Duodenal mucosa (tissue), 2 donors: ENCODE measurements around the gene TMPRSS11B.
"Not testable (repeated sequence)": the region's sequence is repeated elsewhere in the genome, so short reads cannot be mapped to it uniquely, and the experiment has no call there.

ENCODE experiments used
- H3K27ac ChIP-seq: one replicate; pipeline ENCODE4 v1.7.0; 2013; ENCODE audit warnings: low read depth, low read length
- H3K27me3 ChIP-seq, 2 donors: one replicate each; pipeline ENCODE4 v1.7.0; 2013; ENCODE audit warnings: low read length in 2 of 2, control low read depth in 1 of 2; ENCODE audit not compliant: insufficient read depth in 2 of 2, control insufficient read depth in 1 of 2
- H3K36me3 ChIP-seq, 2 donors: one replicate each; pipeline ENCODE4 v1.7.0; 2013; ENCODE audit warnings: low read length in 2 of 2, control low read depth in 1 of 2; ENCODE audit not compliant: insufficient read depth in 2 of 2, control insufficient read depth in 1 of 2
- H3K4me1 ChIP-seq, 2 donors: one replicate each; pipeline ENCODE4 v1.7.0; 2013; ENCODE audit warnings: low read length in 2 of 2, control low read depth in 1 of 2; ENCODE audit not compliant: insufficient read depth in 2 of 2, control insufficient read depth in 1 of 2
- H3K4me3 ChIP-seq, 2 donors: one replicate each; pipeline ENCODE4 v1.7.0; 2013; ENCODE audit warnings: low read length in 2 of 2, low read depth in 1 of 2
- H3K9ac ChIP-seq, 2 donors: one replicate each; pipeline ENCODE4 v1.7.0; 2013; ENCODE audit warnings: low read length in 2 of 2, low read depth in 1 of 2
- H3K9me3 ChIP-seq, 2 donors: one replicate each; pipeline ENCODE4 v1.7.0; 2013; ENCODE audit warnings: low read length in 2 of 2, control low read depth in 1 of 2; ENCODE audit not compliant: control insufficient read depth in 1 of 2

The TMPRSS11B gene

DNA sequence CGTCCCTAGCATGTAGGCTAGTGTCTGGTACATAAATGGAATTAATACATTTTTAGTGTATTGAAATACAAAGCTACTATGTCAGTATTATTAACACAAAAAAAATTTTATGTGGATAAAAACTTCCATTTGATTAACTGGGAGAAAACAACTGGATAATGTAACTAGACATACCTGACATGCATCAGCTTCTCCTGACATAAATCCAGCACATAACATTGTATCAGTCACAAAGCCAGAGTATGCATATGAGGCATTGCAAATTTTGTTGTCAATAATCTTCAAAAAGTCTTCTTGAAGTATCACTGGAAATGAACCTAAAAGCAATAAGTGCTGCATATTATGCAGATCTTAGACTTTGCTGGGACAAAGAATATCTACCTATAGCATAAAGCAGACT is 16.9 kb downstream of the TMPRSS11B start:
- Histone ChIP-seq H3K4me3 (no peak overlapping the region), H3K27me3 (no peaks in the 10 kb centered on the region), H3K36me3 (no peaks in the 10 kb centered on the region), H3K9me3 (no peaks in the 10 kb centered on the region), H3K27ac (no peak overlapping the region), H3K9ac (no peak overlapping the region), H3K4me1 (no peaks in the 10 kb centered on the region)

DNA sequence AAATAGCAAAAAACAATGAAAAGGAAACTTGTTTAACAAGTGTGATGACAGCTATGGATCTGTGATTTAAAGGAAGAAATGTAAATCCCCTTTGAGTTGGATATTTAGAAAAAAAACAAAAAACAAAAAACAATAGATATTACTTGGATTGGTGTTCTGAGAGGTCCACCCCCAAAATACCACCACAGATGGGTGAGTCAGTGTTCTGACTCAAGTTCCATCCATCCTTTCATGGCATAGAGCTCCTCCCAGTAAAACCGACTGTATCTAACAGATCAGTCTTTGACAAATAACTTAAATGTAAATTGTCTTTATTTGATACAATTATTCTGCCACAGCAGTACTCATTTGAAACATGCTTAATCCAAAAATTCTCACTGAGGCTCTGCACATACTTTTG is 27.4 kb downstream of the TMPRSS11B start:
- no peak overlapping the region for H3K27ac ChIP-seq
- no peaks in the 10 kb centered on the region for H3K9me3 ChIP-seq
- H3K9ac ChIP-seq = no peak overlapping the region
- no peak overlapping the region for H3K4me3 ChIP-seq
- H3K4me1 ChIP-seq = no peaks in the 10 kb centered on the region
- H3K27me3 ChIP-seq = no peaks in the 10 kb centered on the region
- no peaks in the 10 kb centered on the region for H3K36me3 ChIP-seq

DNA sequence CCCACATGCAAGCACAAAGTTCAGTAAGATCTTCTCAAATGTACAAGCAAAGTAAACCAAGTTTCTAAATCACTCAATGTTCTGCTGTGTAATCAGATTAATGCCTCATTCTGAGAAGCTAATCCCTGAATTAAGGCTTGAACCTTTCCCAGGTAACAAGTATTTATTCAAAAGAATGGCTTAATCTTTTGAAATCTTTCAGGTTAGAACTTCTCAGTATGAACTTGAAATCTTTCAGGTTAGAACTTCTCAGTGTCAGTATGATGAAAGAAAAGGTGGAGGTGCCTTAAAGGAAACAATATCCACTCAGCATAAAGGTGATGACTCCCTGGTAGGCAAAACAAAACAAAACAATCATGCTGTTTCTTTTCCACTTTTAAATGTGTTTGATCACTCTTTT is 29.0 kb downstream of the TMPRSS11B start:
- no peak overlapping the region for H3K9ac ChIP-seq
- no peaks in the 10 kb centered on the region for H3K9me3 ChIP-seq
- H3K4me1 ChIP-seq = no peaks in the 10 kb centered on the region
- H3K27ac ChIP-seq = no peak overlapping the region
- no peaks in the 10 kb centered on the region for H3K36me3 ChIP-seq
- H3K27me3 ChIP-seq = no peaks in the 10 kb centered on the region
- no peak overlapping the region for H3K4me3 ChIP-seq

DNA sequence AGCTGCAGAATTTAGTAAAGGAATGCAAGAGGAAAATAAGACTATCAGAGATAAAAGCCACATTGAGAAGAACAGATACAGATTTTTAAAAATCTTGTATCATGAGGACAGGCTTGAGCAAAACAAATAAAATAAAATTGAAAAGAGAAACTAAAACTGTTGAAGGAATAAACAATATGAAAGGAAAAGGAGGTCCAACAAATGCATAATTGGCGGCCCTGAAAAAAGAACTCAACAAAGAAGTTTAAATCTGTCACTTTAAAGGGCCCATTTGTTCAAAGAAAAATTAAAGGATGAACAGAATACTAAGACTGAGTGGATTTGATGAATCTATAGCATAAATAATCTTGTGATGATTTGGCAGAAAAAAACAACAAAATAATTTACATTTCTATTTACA is 36.5 kb downstream of the TMPRSS11B start:
- Histone ChIP-seq H3K36me3 (no peaks in the 10 kb centered on the region), H3K4me1 (no peaks in the 10 kb centered on the region), H3K27me3 (no peaks in the 10 kb centered on the region), H3K9me3 (peaks cover 3% of the 10 kb centered on the region in 2 donors), H3K27ac (no peak overlapping the region), H3K9ac (no peak overlapping the region), H3K4me3 (no peak overlapping the region)

DNA sequence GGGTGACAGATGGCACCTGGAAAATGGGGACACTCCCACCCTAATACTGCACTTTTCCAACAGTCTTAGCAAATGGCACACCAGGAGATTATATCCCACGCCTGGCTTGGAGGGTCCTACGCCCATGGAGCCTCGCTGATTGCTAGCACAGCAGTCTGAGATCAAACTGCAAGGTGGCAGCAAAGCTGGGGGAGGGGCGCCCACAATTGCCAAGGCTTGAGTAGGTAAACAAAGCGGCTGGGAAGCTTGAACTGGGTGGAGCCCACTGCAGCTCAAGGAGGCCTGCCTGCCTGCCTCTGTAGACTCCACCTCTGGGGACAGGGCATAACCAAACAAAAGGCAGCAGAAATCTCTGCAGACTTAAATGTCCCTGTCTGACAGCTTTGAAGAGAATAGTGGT is 51.2 kb downstream of the TMPRSS11B start:
- H3K9me3 ChIP-seq, H3K27ac ChIP-seq, H3K9ac ChIP-seq, H3K4me3 ChIP-seq, H3K4me1 ChIP-seq, H3K27me3 ChIP-seq, H3K36me3 ChIP-seq: not testable (repeated sequence)

DNA sequence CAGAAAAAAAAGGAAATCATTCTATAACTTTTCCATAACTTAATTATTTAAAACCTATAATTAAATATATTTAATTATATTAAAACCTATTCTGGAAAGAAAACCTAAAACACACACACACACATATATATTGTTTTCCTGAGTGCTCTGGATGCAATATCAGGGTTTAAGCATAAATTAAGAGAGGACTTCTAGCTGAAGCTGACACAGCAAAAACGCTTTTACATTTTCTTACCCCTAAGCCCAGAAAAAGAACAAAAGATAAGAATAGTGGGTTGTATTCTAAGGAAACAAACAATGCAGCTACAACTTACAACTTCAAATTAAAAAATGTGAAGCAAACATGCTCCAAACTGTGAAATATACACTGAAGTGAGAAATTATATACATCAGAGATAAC is 52.3 kb downstream of the TMPRSS11B start:
- no peaks in the 10 kb centered on the region for H3K4me1 ChIP-seq
- no peaks in the 10 kb centered on the region for H3K36me3 ChIP-seq
- no peaks in the 10 kb centered on the region for H3K27me3 ChIP-seq
- no peak overlapping the region for H3K27ac ChIP-seq
- no peak overlapping the region for H3K9ac ChIP-seq
- no peaks in the 10 kb centered on the region for H3K9me3 ChIP-seq
- no peak overlapping the region for H3K4me3 ChIP-seq

DNA sequence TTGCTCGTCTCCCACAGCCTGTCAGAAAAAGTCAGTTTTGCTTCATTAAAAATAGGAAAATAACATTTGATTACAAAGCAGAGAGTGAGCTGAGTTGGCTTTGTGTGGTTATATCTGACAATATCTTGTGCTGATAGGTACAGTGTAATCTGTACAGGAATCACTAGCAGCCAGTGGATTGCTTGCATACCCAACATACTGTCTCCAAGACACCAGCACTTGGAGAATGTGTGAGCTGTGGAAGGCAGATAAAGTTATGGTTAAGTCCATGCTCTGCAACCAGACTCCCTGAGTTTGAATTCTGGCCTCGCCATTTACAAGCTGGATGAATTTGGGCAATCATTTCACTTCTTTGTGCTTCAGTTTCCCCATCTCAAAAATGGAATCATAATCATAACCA is 58.3 kb downstream of the TMPRSS11B start:
- no peak overlapping the region for H3K4me3 ChIP-seq
- H3K27ac ChIP-seq = no peak overlapping the region
- H3K9ac ChIP-seq = no peak overlapping the region
- H3K27me3 ChIP-seq = no peaks in the 10 kb centered on the region
- H3K4me1 ChIP-seq = no peaks in the 10 kb centered on the region
- H3K36me3 ChIP-seq = no peaks in the 10 kb centered on the region
- no peaks in the 10 kb centered on the region for H3K9me3 ChIP-seq

DNA sequence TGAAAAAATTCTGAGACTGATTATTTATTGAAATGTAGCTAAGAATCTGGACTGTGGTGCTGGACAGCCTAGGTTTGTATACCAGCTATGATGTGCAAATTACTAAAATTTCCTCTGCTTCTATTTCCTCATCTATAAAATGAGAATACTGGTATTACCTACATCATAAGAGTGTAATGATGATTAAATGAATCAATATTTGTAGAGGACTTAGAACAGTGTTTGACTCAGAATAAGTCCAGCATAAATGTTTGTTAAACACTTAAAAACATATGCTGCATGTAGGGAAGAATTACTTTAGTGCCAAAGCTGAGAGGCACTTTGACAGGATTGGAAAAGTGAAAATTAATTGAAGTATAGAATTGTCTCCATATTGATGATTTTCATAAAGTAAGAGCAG is 60.6 kb downstream of the TMPRSS11B start:
- H3K4me3 ChIP-seq = no peak overlapping the region
- no peaks in the 10 kb centered on the region for H3K9me3 ChIP-seq
- H3K27ac ChIP-seq = no peak overlapping the region
- no peak overlapping the region for H3K9ac ChIP-seq
- no peaks in the 10 kb centered on the region for H3K4me1 ChIP-seq
- no peaks in the 10 kb centered on the region for H3K36me3 ChIP-seq
- H3K27me3 ChIP-seq = no peaks in the 10 kb centered on the region

DNA sequence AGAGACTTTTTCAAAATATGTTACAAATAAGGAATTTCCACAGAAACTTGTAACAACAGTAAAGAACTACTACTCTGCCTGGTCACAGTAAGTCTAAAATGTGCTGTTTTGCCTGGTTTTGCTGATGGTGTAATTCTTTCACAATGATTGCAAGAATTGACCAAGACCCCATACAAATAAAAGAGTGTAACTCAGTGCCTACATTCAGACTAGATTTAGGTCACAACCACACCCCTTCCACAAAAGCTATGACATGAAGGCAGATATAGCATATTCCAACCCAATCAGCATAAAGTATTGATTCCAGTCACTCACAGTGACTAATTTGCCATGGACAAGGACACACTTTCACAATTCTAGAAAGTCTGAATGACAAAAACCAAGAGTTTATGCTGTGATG is 62.1 kb downstream of the TMPRSS11B start:
- Histone ChIP-seq H3K27ac (no peak overlapping the region), H3K4me3 (no peak overlapping the region), H3K9me3 (no peaks in the 10 kb centered on the region), H3K4me1 (no peaks in the 10 kb centered on the region), H3K9ac (no peak overlapping the region), H3K36me3 (no peaks in the 10 kb centered on the region), H3K27me3 (no peaks in the 10 kb centered on the region)

DNA sequence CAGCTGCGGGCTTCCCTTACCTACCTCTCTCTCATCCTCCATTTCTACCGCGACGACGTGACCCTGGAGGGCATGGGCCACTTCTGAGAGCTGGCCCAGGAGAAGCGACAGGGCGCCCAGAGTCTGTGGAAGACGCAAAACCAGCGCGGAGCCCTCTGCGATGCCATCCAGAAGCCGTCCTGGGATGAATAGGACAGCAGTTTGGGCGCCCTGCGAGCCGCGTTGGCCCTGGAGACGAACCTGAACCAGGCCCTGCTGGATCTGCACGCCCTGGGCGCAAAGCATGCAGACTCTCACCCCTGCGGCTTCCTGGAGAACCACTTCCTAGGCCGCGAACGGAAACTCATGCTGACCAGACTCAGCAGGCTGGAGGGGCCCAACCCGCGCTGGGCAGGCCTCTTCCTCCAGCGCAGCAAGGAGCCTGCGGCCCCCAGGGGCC is 63.1 kb downstream of the TMPRSS11B start:
- Histone ChIP-seq H3K27ac (no peak overlapping the region), H3K27me3 (no peaks in the 10 kb centered on the region), H3K9ac (no peak overlapping the region), H3K9me3 (no peaks in the 10 kb centered on the region), H3K4me1 (no peaks in the 10 kb centered on the region), H3K4me3 (no peak overlapping the region), H3K36me3 (no peaks in the 10 kb centered on the region)

DNA sequence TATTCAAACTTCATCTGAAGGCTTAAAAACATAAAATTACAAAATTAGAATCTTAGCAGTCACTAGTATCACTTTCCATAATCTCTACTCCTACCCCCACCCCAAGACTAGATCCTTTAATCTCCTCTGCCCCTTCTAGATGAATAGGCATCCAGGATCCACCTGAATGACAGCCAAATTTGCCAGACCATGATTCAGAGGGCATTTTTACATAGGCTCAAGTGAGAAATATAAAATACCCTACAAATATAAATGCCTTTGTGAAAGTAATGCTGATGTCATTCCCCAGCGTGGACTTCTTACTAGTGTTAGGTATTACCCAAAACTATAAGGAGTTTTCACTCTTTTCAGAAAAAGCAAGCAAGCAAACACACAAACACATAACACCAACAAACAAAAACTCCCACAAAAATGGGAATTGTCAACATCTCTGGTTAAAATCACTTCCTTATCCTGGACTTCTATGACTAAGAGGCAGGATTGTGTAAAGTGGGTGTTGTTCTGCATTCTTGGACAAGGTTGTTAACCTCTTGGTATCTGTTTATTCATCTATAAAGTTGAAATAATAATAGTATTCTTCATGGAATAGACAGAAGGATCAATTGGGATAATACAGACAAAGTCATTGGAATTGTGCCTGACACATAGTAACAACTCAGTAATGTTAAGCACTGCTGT is 64.5 kb downstream of the TMPRSS11B start:
- Histone ChIP-seq H3K9ac (no peak overlapping the region), H3K4me1 (no peaks in the 10 kb centered on the region), H3K4me3 (no peak overlapping the region), H3K27me3 (peaks cover 0 to 5% of the 10 kb centered on the region in 2 donors), H3K27ac (no peak overlapping the region), H3K36me3 (no peaks in the 10 kb centered on the region), H3K9me3 (no peaks in the 10 kb centered on the region)
